GM21367 (cell line): ENCODE measurements around the gene UCN.
"Not testable (repeated sequence)": the region's sequence is repeated elsewhere in the genome, so short reads cannot be mapped to it uniquely, and the experiment has no call there.

Experiments
- ATAC-seq: cut with Tn5 transposase; IDR thresholded peaks from one replicate; pipeline ENCODE4 v1.9.1; 2021; ENCODE audit not compliant: unreplicated experiment

The UCN gene

GRCh38 chr2:27315122-27315521 is 6.9 kb upstream of the UCN start:
- ATAC-seq, result no peak

GRCh38 chr2:27314709-27315108 is 6.5 kb upstream of the UCN start:
- ATAC-seq, result no peak

GRCh38 chr2:27313882-27314645 is 5.8 kb upstream of the UCN start:
- ATAC-seq, result no peak

GRCh38 chr2:27312152-27312551 is 3.9 kb upstream of the UCN start:
- ATAC-seq, result no peak

- no peak for ATAC-seq
Observed at GRCh38 chr2:27309651-27310050, 1.4 kb upstream of the UCN start.

GRCh38 chr2:27307545-27308358 is 493 bp downstream of the UCN start:
- ATAC-seq, result no peak

GRCh38 chr2:27307287-27307544 is 1.0 kb downstream of the UCN start:
- ATAC-seq, result no peak

GRCh38 chr2:27306573-27307286 is 1.5 kb downstream of the UCN start:
- no peak for ATAC-seq

- ATAC-seq, result no peak
Observed at GRCh38 chr2:27306136-27306535, 2.1 kb downstream of the UCN start.

GRCh38 chr2:27305516-27305915 is 2.7 kb downstream of the UCN start:
- ATAC-seq, result no peak

- no peak for ATAC-seq
Observed at GRCh38 chr2:27304488-27305240, 3.6 kb downstream of the UCN start.

GRCh38 chr2:27303093-27304025 is 4.9 kb downstream of the UCN start:
- ATAC-seq, result no peak

- not testable (repeated sequence) for ATAC-seq
Observed at GRCh38 chr2:27300606-27301005, 7.6 kb downstream of the UCN start.

GRCh38 chr2:27298391-27299080 is 9.7 kb downstream of the UCN start:
- ATAC-seq, result no peak

- ATAC-seq, result no peak
Observed at GRCh38 chr2:27297195-27297594, 11.1 kb downstream of the UCN start.

- ATAC-seq, result no peak
Observed at GRCh38 chr2:27296481-27296880, 11.8 kb downstream of the UCN start.

GRCh38 chr2:27294928-27295327 is 13.3 kb downstream of the UCN start:
- ATAC-seq, result no peak

- no peak for ATAC-seq
Observed at GRCh38 chr2:27291865-27292264, 16.4 kb downstream of the UCN start.

GRCh38 chr2:27290549-27290948 is 17.7 kb downstream of the UCN start:
- no peak for ATAC-seq

GRCh38 chr2:27288610-27289009 is 19.6 kb downstream of the UCN start:
- ATAC-seq, result no peak
